22Rv1 (cell line): Measurements from ENCODE around the gene SETBP1.

Source experiments
- H3K27ac ChIP-seq: fragments of 450-650 bp; 2 replicates; pipeline ENCODE4 v1.5.1; 2017
- CTCF ChIP-seq: fragments of 450-650 bp; IDR thresholded peaks from 2 replicates; pipeline ENCODE4 v1.5.1; 2017; ENCODE audit warnings: mild to moderate bottlenecking
- ZFX ChIP-seq: fragments of 450-650 bp; IDR thresholded peaks from 2 replicates; pipeline ENCODE4 v1.6.1; 2017; ENCODE audit warnings: antibody characterized with exemption, borderline replicate concordance

Gene SETBP1

GRCh38 chr18:44869533-44869932, 188.8 kb downstream of the SETBP1 start:
- no peak overlapping the region for H3K27ac ChIP-seq
- TF ChIP-seq CTCF (no peak), ZFX (no peak)

- no peak overlapping the region for H3K27ac ChIP-seq
- TF ChIP-seq CTCF (no peak), ZFX (no peak)
Observed at GRCh38 chr18:44870631-44871502, 190.2 kb downstream of the SETBP1 start.

GRCh38 chr18:44871771-44872170, 191.1 kb downstream of the SETBP1 start:
- TF ChIP-seq CTCF (no peak), ZFX (no peak)
- H3K27ac ChIP-seq = no peak overlapping the region

- H3K27ac ChIP-seq = no peak overlapping the region
- TF ChIP-seq CTCF (no peak), ZFX (no peak)
Observed at GRCh38 chr18:44876024-44876423, 195.3 kb downstream of the SETBP1 start.

GRCh38 chr18:44876755-44877154, 196.1 kb downstream of the SETBP1 start:
- no peak for TF ChIP-seq CTCF
- TF ChIP-seq ZFX = no peak
- no peak overlapping the region for H3K27ac ChIP-seq

GRCh38 chr18:44878335-44878734, 197.6 kb downstream of the SETBP1 start:
- no peak for TF ChIP-seq ZFX
- no peak for TF ChIP-seq CTCF
- no peak overlapping the region for H3K27ac ChIP-seq

- no peak for TF ChIP-seq CTCF
- no peak for TF ChIP-seq ZFX
Observed at GRCh38 chr18:44880170-44880569, 199.5 kb downstream of the SETBP1 start.

More at GRCh38 chr18:44880170-44880569, 199.5 kb downstream of the SETBP1 start:
- no peak overlapping the region for H3K27ac ChIP-seq
